HepG2 (cell line): ENCODE results near the gene CHKB. TPM values are rescaled to one million over a fixed set of nuclear protein-coding genes. Genes with fewer than 3 reads are reported as not detected.
A peak's percentile ranks its signal among the peaks of the same experiment; 100 is the strongest.

Experiments used
- ATAC-seq: fragments of 200-7000 bp; cut with Tn5 transposase; 3 replicates; pipeline ENCODE4 v1.9.1; 2020; ENCODE audit warnings: mild to moderate bottlenecking, moderate library complexity
- BruUV-seq: library from RNA; stranded (reverse); fragments of 400-500 nt; replicated peaks from 2 replicates; lab custom pipeline; 2021; lab: Mats Ljungman, UMichigan
- CTCF ChIA-PET: fragments of 300-600 bp; formaldehyde crosslinking; extraction: SDS; loops from one replicate; lab custom pipeline; 2021; ENCODE audit warnings: low total read pairs, inconsistent platforms, low intra/inter-chr PET ratio; lab: Yijun Ruan, JAX
- POLR2A ChIA-PET: fragments of 350-600 bp; sonication (Branson Sonifier 250); formaldehyde crosslinking; loops from one replicate; lab custom pipeline; 2020; ENCODE audit warnings: antibody characterized with exemption, inconsistent platforms; lab: Yijun Ruan, JAX
- DNase-seq: peaks from one replicate; pipeline ENCODE4 v3.0.0-alpha.2; 2015; ENCODE audit warnings: low spot score
- FAIRE-seq: peaks from 3 replicates; lab custom pipeline; 2011; peaks lifted over from hg19 to GRCh38; lab: Jason Lieb, UNC
- H2AFZ ChIP-seq: one replicate; pipeline ENCODE4 v1.6.1; 2011; ENCODE audit warnings: low read length, inconsistent platforms
- H3K27ac ChIP-seq: fragments of 300-600 bp; 3 replicates; pipeline ENCODE4 v1.8.0; 2011; ENCODE audit warnings: mixed run types, mild to moderate bottlenecking, mixed read lengths, low read length, inconsistent platforms; ENCODE audit not compliant: insufficient read depth; ENCODE audit errors: extremely low read length
- H3K27me3 ChIP-seq, 2 experiments: fragments of 200-600 bp in 1 of 2; 2 replicates in 1 of 2; 3 replicates in 1 of 2; pipeline versions ENCODE4 v1.6.0 to v1.8.0; 2011; ENCODE audit warnings: low read length in 2 of 2, mild to moderate bottlenecking in 2 of 2, moderate library complexity in 2 of 2, inconsistent platforms in 1 of 2; ENCODE audit not compliant: insufficient read depth in 2 of 2, control insufficient read depth in 1 of 2
- H3K36me3 ChIP-seq, 2 experiments: fragments of 200-600 bp in 1 of 2; replicated peaks in 1 of 2; 2 replicates in 1 of 2; 3 replicates in 1 of 2; pipeline versions ENCODE4 v1.5.1 to v1.8.0; 2011; ENCODE audit warnings: low read length in 2 of 2, inconsistent platforms in 1 of 2; ENCODE audit not compliant: insufficient read depth in 2 of 2, control insufficient read depth in 1 of 2
- H3K4me1 ChIP-seq: 2 replicates; pipeline ENCODE4 v1.5.1; 2012; ENCODE audit warnings: low read length, inconsistent platforms; ENCODE audit not compliant: insufficient read depth
- H3K4me2 ChIP-seq: 2 replicates; pipeline ENCODE4 v1.6.0; 2011; ENCODE audit warnings: low read depth, low read length, inconsistent platforms
- H3K4me3 ChIP-seq, 3 experiments: fragments of 200-600 bp in 1 of 3; sonication (generic), shearing (Covaris generic) in 1 of 3; replicated peaks in 1 of 3; 2 replicates each; pipeline ENCODE4 v1.5.1; 2011 to 2016; ENCODE audit warnings: low read length in 3 of 3, inconsistent platforms in 2 of 3, low read depth in 2 of 3, mild to moderate bottlenecking in 2 of 3, control low read depth in 1 of 3, mixed read lengths in 1 of 3; ENCODE audit not compliant: insufficient read depth in 1 of 3
- H3K79me2 ChIP-seq: one replicate; pipeline ENCODE4 v1.6.1; 2011; ENCODE audit warnings: low read length, inconsistent platforms; ENCODE audit not compliant: insufficient read depth
- H3K9ac ChIP-seq: 2 replicates; pipeline ENCODE4 v1.6.0; 2011; ENCODE audit warnings: mild to moderate bottlenecking, low read depth, low read length, inconsistent platforms; ENCODE audit not compliant: insufficient read depth
- H3K9me3 ChIP-seq: 2 replicates; pipeline ENCODE4 v1.5.1; 2012; ENCODE audit warnings: mild to moderate bottlenecking, low read length
- H4K20me1 ChIP-seq: 2 replicates; pipeline ENCODE4 v1.6.0; 2011; ENCODE audit warnings: inconsistent platforms, mild to moderate bottlenecking, low read length, moderate library complexity; ENCODE audit not compliant: insufficient read depth
- ATF4 ChIP-seq, 2 experiments: fragments of 450-650 bp in 1 of 2; sonication (generic) in 1 of 2; formaldehyde crosslinking; IDR thresholded peaks; 2 replicates each; pipeline versions ENCODE4 v1.5.0 to v1.8.0; 2020 to 2022; ENCODE audit warnings: mild to moderate bottlenecking in 1 of 2, missing genetic modification reagents in 1 of 2
- CEBPB ChIP-seq: IDR thresholded peaks from 2 replicates; pipeline ENCODE4 v1.6.1; 2011; ENCODE audit warnings: low read depth, low read length, improper control_type of control experiment, borderline replicate concordance
- CEBPZ ChIP-seq: IDR thresholded peaks from 2 replicates; pipeline ENCODE4 v1.6.1; 2012; ENCODE audit warnings: low read length, improper control_type of control experiment
- HOMEZ ChIP-seq: IDR thresholded peaks from 2 replicates; pipeline ENCODE4 v1.6.1; 2016; ENCODE audit warnings: low read depth
- PATZ1 ChIP-seq: sonication (generic); formaldehyde crosslinking; IDR thresholded peaks from 2 replicates; pipeline ENCODE4 v1.4.0; 2020; ENCODE audit warnings: missing genetic modification reagents
- POGK ChIP-seq: sonication (generic); formaldehyde crosslinking; conservative IDR thresholded peaks from 2 replicates; pipeline ENCODE4 v1.8.0; 2022; ENCODE audit warnings: mild to moderate bottlenecking, moderate library complexity, missing genetic modification reagents
- SRY ChIP-seq: sonication (generic); formaldehyde crosslinking; IDR thresholded peaks from 2 replicates; pipeline ENCODE4 v1.8.0; 2022; ENCODE audit warnings: mild to moderate bottlenecking, missing genetic modification reagents
- ZFP36 ChIP-seq: fragments of 150-350 bp; IDR thresholded peaks from 2 replicates; pipeline ENCODE4 v1.6.1; 2018; ENCODE audit warnings: borderline replicate concordance, low read length, low read depth; ENCODE audit not compliant: partially characterized antibody
- WGBS: methylation state at CpG from one replicate; pipeline ENCODE4 v1.1.6; 2017; ENCODE audit warnings: low lambda C conversion rate; 5-methylcytosine and 5-hydroxymethylcytosine counted together
- in situ Hi-C: cut with HindIII; loops from 2 replicates; pipeline ENCODE4 v1.10.0; 2017; ENCODE audit warnings: low pct_unique_long_range_greater_than_20kb; ENCODE audit not compliant: extremely low pct_ligation_motif_present
- intact Hi-C: fragments of 100-400 bp; cut with micrococcal nuclease; formaldehyde crosslinking; loops from one replicate; pipeline ENCODE4 v1.10.0; 2022; ENCODE audit not compliant: unreplicated experiment
- polyA plus RNA-seq, 8 experiments: library from polyadenylated mRNA; depleted of rRNA in 3 of 8; stranded (reverse) in 7 of 8; unstranded in 1 of 8; fragments of >200 nt; fragmentation: Illumina TruSeq in 4 of 8; extraction: Trizol in 4 of 8; gene quantifications; 2 replicates each; pipeline versions ENCODE4 v1.2.1 to v1.2.3, GENCODE V29; 2011 to 2016; ENCODE audit warnings: low read depth in 4 of 8, missing spikeins in 1 of 8, mixed read lengths in 1 of 8; ENCODE audit not compliant: insufficient read depth in 1 of 8
- total RNA-seq, 5 experiments: library from RNA; depleted of rRNA; stranded (reverse); fragments of >200 nt; fragmentation: Illumina TruSeq; extraction: Trizol; gene quantifications; 2 replicates each; pipeline ENCODE4 v1.2.3, GENCODE V29; 2016; ENCODE audit warnings: low read depth in 1 of 5

Gene CHKB
- total and polyA plus RNA-seq, 2 of the 13 experiments (the other 11 are each of a cell fraction or from before 2014, with no cell fraction given): 24.5 to 42.7 TPM

- TF ChIP-seq POGK (CRISPR knock-in tag) (0 out of 2 replicates have a peak, but pooled peaks have one; percentile 31), PATZ1 (CRISPR knock-in tag) (peak; percentile 18; the same call in 1 of the 2 replicates), SRY (CRISPR knock-in tag) (no peak), ZFP36 (no peak), HOMEZ (CRISPR knock-in tag) (no peak), CEBPB (0 out of 2 replicates have a peak, but pooled peaks have one; percentile 22), CEBPZ (no peak), ATF4 (CRISPR knock-in tag; IDR thresholded peaks at IDR 0.05) (peak in 1 of 2 experiments; percentile 94; a peak in 2 of 4 replicates)
- in situ Hi-C loops: no loop called here
- H3K4me2 ChIP-seq: peak within 1 kb of the TSS; percentile 45; the same call in 1 of the 2 replicates
- H3K9ac ChIP-seq: no peak within 1 kb of the TSS
- FAIRE-seq (no peak), ATAC-seq (peak; percentile 39), DNase-seq (no peak)
- H3K27ac ChIP-seq: no peak within 1 kb of the TSS
- H3K79me2 ChIP-seq: no peaks in the 10 kb centered on the region
- intact Hi-C loops: no loop called here
- ChIA-PET CTCF (no interaction called here), POLR2A (interaction anchor here (0.9 to 4.2 kb wide), 12 partner anchors 12 to 283 kb away, joined by 3 to 34 read pairs (median 6); partner anchors contain the start of genes CHKB, LMF2, NCAPH2 and SCO2)
- H3K27me3 ChIP-seq: peaks cover 3 to 30% of the 10 kb centered on the region in 2 experiments
- H3K4me3 ChIP-seq: peak within 1 kb of the TSS in 2 of 3 experiments; percentile 32 to 33; a peak in 3 of 6 replicates
- 0% methylated on average over 6 of the region's 10 CpGs for WGBS
- H3K4me1 ChIP-seq: peaks cover 24% of the 10 kb centered on the region
- no peaks in the 10 kb centered on the region for H3K36me3 ChIP-seq
- no peak within 1 kb of the TSS for H2AFZ ChIP-seq
- H3K9me3 ChIP-seq: no peaks in the 10 kb centered on the region
- H4K20me1 ChIP-seq: no peaks in the 10 kb centered on the region
- BruUV-seq: no TSS peak
Measured at GRCh38 chr22:50545522-50546325, 36.9 kb downstream of the CHKB start, which contains the start of gene KLHDC7B. KLHDC7B (plus strand) TSS chr22:50545899; CDS start chr22:50546244, 345 bp downstream.
